ENCODE measurements around the gene GRID2. TPM values are rescaled to one million over a fixed set of nuclear protein-coding genes. Genes with fewer than 3 reads are reported as not detected.

The GRID2 gene
- polyA plus RNA-seq, 1 experiment, result not detected

DNA sequence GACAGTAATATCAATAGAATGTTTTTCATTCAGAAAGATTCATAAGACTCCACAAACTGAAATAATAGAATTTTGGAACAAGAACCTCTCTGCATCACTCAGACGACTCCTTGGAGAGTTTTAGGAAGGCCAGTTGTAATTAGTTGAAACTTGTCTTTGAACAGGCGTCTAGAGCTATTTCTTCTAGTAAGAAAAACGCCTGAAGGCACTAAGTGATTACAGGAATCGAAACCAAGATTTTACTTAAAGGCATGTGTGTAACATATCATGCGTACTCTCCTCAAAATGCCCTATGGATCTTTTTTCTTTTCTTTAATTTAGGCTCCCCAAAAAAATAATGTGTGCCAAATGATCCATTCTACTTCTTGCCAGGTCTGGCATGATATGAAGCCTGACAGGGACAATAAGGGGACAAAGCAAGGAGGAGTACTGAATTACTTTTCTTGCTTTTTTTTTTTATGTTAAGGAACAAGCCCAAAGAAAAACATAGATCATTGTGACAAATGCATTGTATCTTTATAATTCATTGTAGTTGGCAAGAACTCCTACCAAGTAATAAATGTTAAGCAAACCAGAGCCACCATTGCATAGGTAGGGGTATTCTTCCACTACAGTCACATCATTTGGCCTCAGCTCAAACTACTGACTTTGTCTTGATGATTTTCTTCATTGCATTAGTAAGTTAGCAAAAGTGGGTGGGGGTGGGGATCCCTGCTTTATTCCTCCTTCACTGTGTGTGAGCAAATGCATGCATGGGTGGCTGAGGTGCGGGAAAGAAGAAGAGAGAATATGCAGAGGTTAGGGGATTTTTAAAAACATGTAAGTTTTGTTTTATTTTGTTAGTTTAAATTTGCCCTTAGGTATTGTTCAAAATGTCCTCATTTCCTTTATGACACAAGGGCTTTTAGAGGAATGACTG is 1444.9 kb downstream of the GRID2 start:
- H3K9me3 ChIP-seq (ENCODE audit: control insufficient read depth, insufficient read depth, low read length), result no peaks in the 10 kb centered on the region
- no peak for DNase-seq (ENCODE audit: low read depth, low spot score)
- no peak overlapping the region for H3K4me3 ChIP-seq (ENCODE audit: low read depth, low read length)
- TF ChIP-seq, protein P1, sequence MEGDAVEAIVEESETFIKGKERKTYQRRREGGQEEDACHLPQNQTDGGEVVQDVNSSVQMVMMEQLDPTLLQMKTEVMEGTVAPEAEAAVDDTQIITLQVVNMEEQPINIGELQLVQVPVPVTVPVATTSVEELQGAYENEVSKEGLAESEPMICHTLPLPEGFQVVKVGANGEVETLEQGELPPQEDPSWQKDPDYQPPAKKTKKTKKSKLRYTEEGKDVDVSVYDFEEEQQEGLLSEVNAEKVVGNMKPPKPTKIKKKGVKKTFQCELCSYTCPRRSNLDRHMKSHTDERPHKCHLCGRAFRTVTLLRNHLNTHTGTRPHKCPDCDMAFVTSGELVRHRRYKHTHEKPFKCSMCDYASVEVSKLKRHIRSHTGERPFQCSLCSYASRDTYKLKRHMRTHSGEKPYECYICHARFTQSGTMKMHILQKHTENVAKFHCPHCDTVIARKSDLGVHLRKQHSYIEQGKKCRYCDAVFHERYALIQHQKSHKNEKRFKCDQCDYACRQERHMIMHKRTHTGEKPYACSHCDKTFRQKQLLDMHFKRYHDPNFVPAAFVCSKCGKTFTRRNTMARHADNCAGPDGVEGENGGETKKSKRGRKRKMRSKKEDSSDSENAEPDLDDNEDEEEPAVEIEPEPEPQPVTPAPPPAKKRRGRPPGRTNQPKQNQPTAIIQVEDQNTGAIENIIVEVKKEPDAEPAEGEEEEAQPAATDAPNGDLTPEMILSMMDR (IDR thresholded peaks at IDR 0.05; ENCODE audit: low read depth, low read length), result no peak
- no peaks in the 10 kb centered on the region for H3K27me3 ChIP-seq (ENCODE audit: control insufficient read depth, insufficient read depth, low read length)
- ChIA-PET CTCF (no interaction called here), POLR2A (no interaction called here)
- H3K27ac ChIP-seq (ENCODE audit: low read depth, low read length), result no peak overlapping the region

DNA sequence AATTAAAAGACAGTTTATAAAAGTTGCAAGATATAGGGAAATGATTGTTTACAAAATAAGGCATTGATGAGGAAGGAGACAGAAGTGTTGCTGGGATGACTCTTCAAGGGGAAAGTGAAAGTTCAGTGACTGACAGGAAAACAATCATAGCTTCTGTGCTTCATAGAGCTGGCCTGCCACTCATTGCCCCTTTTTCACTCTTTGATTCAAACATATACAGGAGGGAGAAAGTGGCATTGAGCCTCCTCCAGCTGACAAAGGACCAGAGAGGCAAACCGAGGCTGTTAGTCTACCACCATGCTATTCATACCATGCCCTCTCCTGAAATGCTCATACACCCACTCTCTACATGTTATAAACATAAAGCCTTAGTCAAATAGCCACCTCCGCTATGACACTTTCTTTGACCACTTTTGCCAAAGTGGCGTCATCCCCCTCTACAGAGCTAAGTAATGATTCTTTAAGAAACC is 1445.6 kb downstream of the GRID2 start:
- DNase-seq (ENCODE audit: low read depth, low spot score), result no peak
- no peaks in the 10 kb centered on the region for H3K27me3 ChIP-seq (ENCODE audit: control insufficient read depth, insufficient read depth, low read length)
- POLR2A ChIA-PET, result no interaction called here
- no peaks in the 10 kb centered on the region for H3K9me3 ChIP-seq (ENCODE audit: control insufficient read depth, insufficient read depth, low read length)
- CTCF ChIA-PET, result interaction anchor here (1.3 kb wide), 1 partner anchor 591 kb away, joined by 3 read pairs; no protein-coding TSS in a partner anchor
- TF ChIP-seq, protein P1 (IDR thresholded peaks at IDR 0.05; ENCODE audit: low read depth, low read length), result no peak
- no peak overlapping the region for H3K27ac ChIP-seq (ENCODE audit: low read depth, low read length)
- H3K4me3 ChIP-seq (ENCODE audit: low read depth, low read length), result no peak overlapping the region

DNA sequence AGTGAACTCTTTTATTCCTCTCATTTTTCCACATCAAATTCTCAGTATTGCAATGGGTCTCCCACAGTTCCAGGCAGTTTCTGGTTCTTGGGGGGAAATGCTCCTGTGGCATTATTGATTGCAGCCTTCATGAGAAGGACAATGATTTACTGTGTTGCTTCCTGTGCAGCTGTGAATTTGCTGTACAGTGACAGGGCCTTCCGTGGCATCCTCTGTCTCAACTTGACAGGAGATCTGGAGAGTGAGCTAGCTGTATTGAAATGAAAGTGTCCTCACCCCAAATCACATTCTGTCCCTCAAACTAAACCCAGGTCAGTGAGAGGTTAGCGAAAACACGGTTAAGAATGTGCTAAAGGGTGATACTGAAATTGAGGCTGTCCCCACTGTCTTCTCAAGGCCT is 1447.6 kb downstream of the GRID2 start:
- TF ChIP-seq, protein P1 (IDR thresholded peaks at IDR 0.05; ENCODE audit: low read depth, low read length), result no peak
- no peak for DNase-seq (ENCODE audit: low read depth, low spot score)
- H3K9me3 ChIP-seq (ENCODE audit: control insufficient read depth, insufficient read depth, low read length), result no peaks in the 10 kb centered on the region
- ChIA-PET POLR2A (no interaction called here), CTCF (no interaction called here)
- no peaks in the 10 kb centered on the region for H3K27me3 ChIP-seq (ENCODE audit: control insufficient read depth, insufficient read depth, low read length)
- H3K4me3 ChIP-seq (ENCODE audit: low read depth, low read length), result no peak overlapping the region
- no peak overlapping the region for H3K27ac ChIP-seq (ENCODE audit: low read depth, low read length)

DNA sequence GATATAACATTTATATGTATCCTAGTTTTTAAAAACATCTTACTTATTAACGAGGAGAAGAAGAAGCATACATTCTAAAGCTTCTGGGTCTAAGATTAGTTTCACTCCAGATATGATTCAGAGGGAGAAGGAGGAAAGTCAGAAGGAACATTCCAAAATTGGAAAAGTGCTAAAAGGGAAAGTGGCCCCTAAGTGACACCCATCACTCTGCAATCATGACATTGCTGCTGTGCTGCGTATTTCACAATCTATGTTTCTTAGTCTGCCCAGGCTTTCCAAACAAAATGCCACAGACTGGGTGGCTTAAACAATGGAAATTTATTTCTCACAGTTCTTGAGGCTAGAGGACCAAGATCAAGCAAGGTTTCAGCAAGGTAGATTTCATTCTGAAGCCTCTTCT is 1452.3 kb downstream of the GRID2 start:
- Histone ChIP-seq H3K27me3 (ENCODE audit: control insufficient read depth, insufficient read depth, low read length) (no peaks in the 10 kb centered on the region), H3K27ac (ENCODE audit: low read depth, low read length) (no peak overlapping the region), H3K4me3 (ENCODE audit: low read depth, low read length) (no peak overlapping the region), H3K9me3 (ENCODE audit: control insufficient read depth, insufficient read depth, low read length) (no peaks in the 10 kb centered on the region)
- TF ChIP-seq, protein P1 (IDR thresholded peaks at IDR 0.05; ENCODE audit: low read depth, low read length), result no peak
- DNase-seq (ENCODE audit: low read depth, low spot score), result no peak
- POLR2A ChIA-PET, result no interaction called here
- CTCF ChIA-PET, result no interaction called here

DNA sequence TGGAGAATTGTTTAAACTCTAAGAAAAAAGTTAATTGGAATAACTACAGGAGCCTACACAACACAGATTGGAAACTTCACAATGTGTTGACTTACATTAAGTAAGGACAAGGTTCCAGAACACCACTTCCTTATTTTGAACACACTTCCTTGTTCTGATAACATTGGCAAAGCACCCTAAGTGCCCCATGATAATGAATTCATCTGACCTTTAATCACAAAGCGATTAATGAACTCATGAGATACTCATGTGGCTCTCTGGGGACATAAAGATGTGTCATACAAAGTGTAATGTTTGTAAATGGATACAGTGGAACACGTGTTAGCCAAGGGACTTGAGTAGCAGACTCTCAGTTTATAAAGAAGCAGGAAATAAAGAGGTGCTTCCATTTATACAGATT is 1455.7 kb downstream of the GRID2 start:
- Histone ChIP-seq H3K27ac (ENCODE audit: low read depth, low read length) (no peak overlapping the region), H3K27me3 (ENCODE audit: control insufficient read depth, insufficient read depth, low read length) (no peaks in the 10 kb centered on the region), H3K4me3 (ENCODE audit: low read depth, low read length) (no peak overlapping the region), H3K9me3 (ENCODE audit: control insufficient read depth, insufficient read depth, low read length) (no peaks in the 10 kb centered on the region)
- POLR2A ChIA-PET, result no interaction called here
- CTCF ChIA-PET, result no interaction called here
- DNase-seq (ENCODE audit: low read depth, low spot score), result no peak
- TF ChIP-seq, protein P1 (IDR thresholded peaks at IDR 0.05; ENCODE audit: low read depth, low read length), result no peak

Measured in AG04450 (cell line).